ENCODE measurements around the gene HCLS1. TPM values are rescaled to one million over a fixed set of nuclear protein-coding genes. Genes with fewer than 3 reads are reported as not detected.

The HCLS1 gene
- polyA plus RNA-seq, 1 donor (not counting 4 experiments of a cell fraction or from before 2014, with no cell fraction given) = 0.10 TPM

GRCh38 chr3:121707531-121708273 is 47.0 kb upstream of the HCLS1 start:
- no peak for TF ChIP-seq EZH2 (IDR thresholded peaks at IDR 0.05; ENCODE audit: low read length)
- no peak for TF ChIP-seq CTCF (optimal IDR thresholded peaks at IDR 0.05 in 1 of 3, IDR thresholded peaks at IDR 0.05 in 1 of 3, conservative IDR thresholded peaks at IDR 0.05 in 1 of 3; ENCODE audit: extremely low read depth in 1 of 3, insufficient read depth in 2 of 3, low read length in 3 of 3)
- Histone ChIP-seq H3K4me3 (ENCODE audit: control insufficient read depth in 2 of 3, extremely low read depth in 1 of 3, insufficient read depth in 2 of 3, low read depth in 1 of 3, low read length in 3 of 3) (no peak overlapping the region), H3K4me1 (ENCODE audit: control insufficient read depth, extremely low read depth, insufficient read depth, low read length) (no peaks in the 10 kb centered on the region), H2AFZ (ENCODE audit: control insufficient read depth, low read length) (no peak overlapping the region), H3K9me1 (ENCODE audit: control insufficient read depth, extremely low read depth, insufficient read depth, low read length) (no peaks in the 10 kb centered on the region), H3K79me2 (ENCODE audit: control insufficient read depth, insufficient read depth, low read length) (no peaks in the 10 kb centered on the region), H3K27me3 (ENCODE audit: control insufficient read depth, extremely low read depth, insufficient read depth, low read length) (no peaks in the 10 kb centered on the region), H3K36me3 (ENCODE audit: control insufficient read depth in 2 of 2, extremely low read depth in 1 of 2, insufficient read depth in 2 of 2, low read length in 2 of 2) (peaks cover 0 to 6% of the 10 kb centered on the region in 2 experiments), H4K20me1 (ENCODE audit: control insufficient read depth, extremely low read depth, insufficient read depth, low read length) (no peaks in the 10 kb centered on the region), H3K4me2 (ENCODE audit: control insufficient read depth, extremely low read depth, insufficient read depth, low read depth, low read length) (no peak overlapping the region), H3K27ac (ENCODE audit: control insufficient read depth, insufficient read depth, low read length) (no peak overlapping the region), H3K9ac (ENCODE audit: control insufficient read depth, extremely low read depth, insufficient read depth, low read length) (no peak overlapping the region), H3K9me3 (ENCODE audit: control insufficient read depth, low read depth, low read length) (no peaks in the 10 kb centered on the region)
- dilution Hi-C loops (cut with MboI; ENCODE audit: extremely low pct_ligation_motif_present, low sequenced_read_pairs) = no loop called here
- no peak for FAIRE-seq
- no peak for DNase-seq (ENCODE audit: low read depth, low spot score)

- TF ChIP-seq EZH2 (IDR thresholded peaks at IDR 0.05; ENCODE audit: low read length) (no peak), CTCF (optimal IDR thresholded peaks at IDR 0.05 in 1 of 3, IDR thresholded peaks at IDR 0.05 in 1 of 3, conservative IDR thresholded peaks at IDR 0.05 in 1 of 3; ENCODE audit: extremely low read depth in 1 of 3, insufficient read depth in 2 of 3, low read length in 3 of 3) (no peak)
- Histone ChIP-seq H2AFZ (ENCODE audit: control insufficient read depth, low read length) (no peak overlapping the region), H3K9me3 (ENCODE audit: control insufficient read depth, low read depth, low read length) (no peaks in the 10 kb centered on the region), H3K4me1 (ENCODE audit: control insufficient read depth, extremely low read depth, insufficient read depth, low read length) (no peaks in the 10 kb centered on the region), H3K27me3 (ENCODE audit: control insufficient read depth, extremely low read depth, insufficient read depth, low read length) (no peaks in the 10 kb centered on the region), H3K36me3 (ENCODE audit: control insufficient read depth in 2 of 2, extremely low read depth in 1 of 2, insufficient read depth in 2 of 2, low read length in 2 of 2) (peaks cover 3 to 8% of the 10 kb centered on the region in 2 experiments), H3K9me1 (ENCODE audit: control insufficient read depth, extremely low read depth, insufficient read depth, low read length) (no peaks in the 10 kb centered on the region), H4K20me1 (ENCODE audit: control insufficient read depth, extremely low read depth, insufficient read depth, low read length) (no peaks in the 10 kb centered on the region), H3K4me2 (ENCODE audit: control insufficient read depth, extremely low read depth, insufficient read depth, low read depth, low read length) (no peak overlapping the region), H3K4me3 (ENCODE audit: control insufficient read depth in 2 of 3, extremely low read depth in 1 of 3, insufficient read depth in 2 of 3, low read depth in 1 of 3, low read length in 3 of 3) (no peak overlapping the region), H3K79me2 (ENCODE audit: control insufficient read depth, insufficient read depth, low read length) (no peaks in the 10 kb centered on the region), H3K9ac (ENCODE audit: control insufficient read depth, extremely low read depth, insufficient read depth, low read length) (no peak overlapping the region), H3K27ac (ENCODE audit: control insufficient read depth, insufficient read depth, low read length) (no peak overlapping the region)
- FAIRE-seq = no peak
- dilution Hi-C loops (cut with MboI; ENCODE audit: extremely low pct_ligation_motif_present, low sequenced_read_pairs) = no loop called here
- no peak for DNase-seq (ENCODE audit: low read depth, low spot score)
These were observed 44.8 kb upstream of the HCLS1 start for GRCh38 chr3:121705541-121705940.

Measured in keratinocyte (primary cell).